SU-DHL-6 (cell line): Measurements from ENCODE around the gene CUX1.

Source experiments
- EZH2phosphoT487 ChIP-seq: fragments of 200-600 bp; sonication (generic), shearing (Covaris generic); conservative IDR thresholded peaks from 2 replicates; pipeline ENCODE4 v1.6.1; 2018; ENCODE audit warnings: mild to moderate bottlenecking, antibody characterized with exemption, low read length, moderate library complexity, mixed read lengths
- TF ChIP-seq, protein P1 (sequence below): fragments of 200-600 bp; sonication (generic); IDR thresholded peaks from one replicate; pipeline ENCODE4 v1.5.1; 2017; ENCODE audit warnings: antibody characterized with exemption, mild to moderate bottlenecking, low read length, moderate library complexity; ENCODE audit not compliant: insufficient read depth, poor library complexity, severe bottlenecking

- TF ChIP-seq, protein P1, sequence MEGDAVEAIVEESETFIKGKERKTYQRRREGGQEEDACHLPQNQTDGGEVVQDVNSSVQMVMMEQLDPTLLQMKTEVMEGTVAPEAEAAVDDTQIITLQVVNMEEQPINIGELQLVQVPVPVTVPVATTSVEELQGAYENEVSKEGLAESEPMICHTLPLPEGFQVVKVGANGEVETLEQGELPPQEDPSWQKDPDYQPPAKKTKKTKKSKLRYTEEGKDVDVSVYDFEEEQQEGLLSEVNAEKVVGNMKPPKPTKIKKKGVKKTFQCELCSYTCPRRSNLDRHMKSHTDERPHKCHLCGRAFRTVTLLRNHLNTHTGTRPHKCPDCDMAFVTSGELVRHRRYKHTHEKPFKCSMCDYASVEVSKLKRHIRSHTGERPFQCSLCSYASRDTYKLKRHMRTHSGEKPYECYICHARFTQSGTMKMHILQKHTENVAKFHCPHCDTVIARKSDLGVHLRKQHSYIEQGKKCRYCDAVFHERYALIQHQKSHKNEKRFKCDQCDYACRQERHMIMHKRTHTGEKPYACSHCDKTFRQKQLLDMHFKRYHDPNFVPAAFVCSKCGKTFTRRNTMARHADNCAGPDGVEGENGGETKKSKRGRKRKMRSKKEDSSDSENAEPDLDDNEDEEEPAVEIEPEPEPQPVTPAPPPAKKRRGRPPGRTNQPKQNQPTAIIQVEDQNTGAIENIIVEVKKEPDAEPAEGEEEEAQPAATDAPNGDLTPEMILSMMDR, result no peak
- no peak for TF ChIP-seq EZH2phosphoT487
These were observed 312.4 kb downstream of the CUX1 start for GRCh38 chr7:102129636-102130370.
